GM21717 (cell line): ENCODE data around the gene SEMA3G.

Experiments
- ATAC-seq: cut with Tn5 transposase; IDR thresholded peaks from one replicate; pipeline ENCODE4 v1.9.1; 2021; ENCODE audit warnings: mild to moderate bottlenecking, moderate library complexity; ENCODE audit not compliant: unreplicated experiment

The SEMA3G gene

DNA sequence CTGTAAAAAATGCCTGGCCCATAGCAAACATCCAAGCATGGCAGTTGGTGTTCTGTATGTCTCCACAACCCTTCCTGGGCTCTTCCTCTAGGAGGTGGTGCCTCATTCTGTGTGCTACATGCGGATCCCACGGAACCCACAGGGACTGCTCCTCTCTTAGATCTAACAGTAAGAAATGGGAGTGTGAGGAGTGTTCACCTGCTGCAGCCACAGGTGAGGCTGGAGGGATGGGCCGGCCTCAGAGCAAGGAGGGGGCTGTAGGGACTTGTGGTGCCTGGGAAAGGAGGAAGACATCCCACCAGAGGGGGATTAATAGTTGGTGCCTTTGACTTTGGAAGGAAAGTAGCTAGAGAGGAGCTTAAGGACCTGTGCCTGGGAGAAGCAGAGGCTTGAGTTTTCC, 22.2 kb downstream of the SEMA3G start:
- no peak for ATAC-seq

- no peak for ATAC-seq
Observed at GRCh38 chr3:52420388-52420787, 24.5 kb downstream of the SEMA3G start.

- no peak for ATAC-seq
Observed at GRCh38 chr3:52415800-52416199, 29.1 kb downstream of the SEMA3G start.

- no peak for ATAC-seq
Observed at GRCh38 chr3:52408466-52408865, 36.4 kb downstream of the SEMA3G start.

DNA sequence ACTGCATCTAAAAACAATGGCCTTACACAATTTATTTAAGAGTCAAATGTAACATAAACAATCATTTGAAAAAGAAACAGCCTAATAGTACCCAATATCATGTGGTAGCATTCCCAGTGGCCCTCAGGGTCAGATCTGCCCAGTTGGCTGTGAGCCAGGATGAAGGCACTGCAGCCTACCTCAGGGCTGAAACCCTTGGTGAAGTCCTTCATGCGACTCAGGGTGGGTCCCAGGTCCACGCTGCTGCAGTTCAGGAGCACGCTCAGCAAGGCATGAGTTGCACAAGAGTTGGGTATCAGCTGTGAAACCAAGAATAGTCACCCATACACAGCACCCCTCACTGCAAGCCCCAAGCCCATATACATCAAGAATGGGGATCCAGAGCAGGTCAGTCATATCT, 37.1 kb downstream of the SEMA3G start:
- no peak for ATAC-seq

DNA sequence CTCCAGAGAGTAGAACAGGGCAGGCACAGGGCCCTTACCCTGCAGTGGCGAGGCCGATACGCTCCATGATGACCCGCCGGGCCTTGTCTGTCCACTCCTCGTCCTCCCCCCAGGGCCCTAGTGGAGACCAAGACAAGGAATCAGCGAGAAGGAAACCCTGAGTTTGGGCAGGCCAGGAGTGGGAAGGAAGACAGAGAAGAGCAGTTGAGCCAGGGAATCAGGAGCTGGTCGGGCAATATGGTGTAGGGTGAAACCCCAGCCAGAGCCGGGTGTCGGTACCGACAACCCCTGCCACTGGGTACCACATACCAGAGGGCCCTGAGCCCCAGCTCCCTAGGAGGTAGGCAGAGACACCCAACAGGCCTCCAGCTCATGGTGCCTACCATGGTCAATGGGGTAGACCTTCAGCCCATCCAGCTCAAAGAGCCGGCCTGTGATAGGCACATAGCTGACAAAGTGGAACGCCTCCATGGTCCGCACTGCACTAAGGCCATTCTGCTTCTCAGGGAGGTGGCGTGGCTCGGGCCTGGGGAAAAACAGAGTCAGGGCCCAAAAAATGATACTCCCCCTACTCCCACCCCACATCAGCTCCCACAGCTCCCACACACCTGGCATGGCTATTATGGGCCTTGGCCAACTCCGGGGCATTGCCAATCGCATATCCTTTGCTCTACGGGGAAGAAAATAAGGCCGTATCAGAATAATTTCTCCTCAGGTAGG, 38.0 kb downstream of the SEMA3G start:
- ATAC-seq, result no peak

- ATAC-seq, result no peak
Observed at GRCh38 chr3:52406231-52406661, 38.7 kb downstream of the SEMA3G start.

DNA sequence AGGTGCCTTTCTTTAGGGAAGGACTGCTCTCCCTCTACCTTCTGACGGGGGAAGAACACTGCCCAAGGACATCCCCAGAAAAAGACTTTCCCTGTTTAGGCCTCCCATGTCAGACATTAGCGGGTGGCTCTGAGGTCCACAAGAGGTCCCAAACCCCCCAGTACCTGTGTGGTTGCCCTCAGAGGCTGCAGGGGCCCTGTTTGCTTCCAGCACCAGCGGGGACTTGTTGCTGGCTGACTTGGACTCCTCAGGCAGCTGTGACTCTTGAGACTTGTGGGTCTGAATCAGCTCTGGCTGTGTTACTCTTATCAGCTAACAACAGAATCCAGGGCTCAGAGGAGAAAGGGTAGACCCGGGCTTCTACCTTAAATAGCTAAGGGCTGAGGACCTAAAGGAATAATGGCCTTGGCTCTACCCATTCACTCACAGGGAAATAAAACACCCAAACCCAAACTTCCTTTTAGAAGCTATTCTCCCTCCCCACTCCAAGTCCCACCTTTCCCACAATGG, 39.2 kb downstream of the SEMA3G start:
- no peak for ATAC-seq

- no peak for ATAC-seq
Observed at GRCh38 chr3:52405066-52405465, 39.8 kb downstream of the SEMA3G start.

GRCh38 chr3:52404391-52404790, 40.5 kb downstream of the SEMA3G start:
- ATAC-seq, result no peak

- ATAC-seq, result no peak
Observed at GRCh38 chr3:52403955-52404354, 40.9 kb downstream of the SEMA3G start.

GRCh38 chr3:52403271-52403841, 41.5 kb downstream of the SEMA3G start:
- ATAC-seq, result no peak

- no peak for ATAC-seq
Observed at GRCh38 chr3:52402706-52403270, 42.1 kb downstream of the SEMA3G start.

GRCh38 chr3:52402101-52402521, 42.8 kb downstream of the SEMA3G start:
- ATAC-seq, result no peak

- no peak for ATAC-seq
Observed at GRCh38 chr3:52401551-52401950, 43.4 kb downstream of the SEMA3G start.

GRCh38 chr3:52401021-52401420, 43.9 kb downstream of the SEMA3G start:
- ATAC-seq, result no peak

DNA sequence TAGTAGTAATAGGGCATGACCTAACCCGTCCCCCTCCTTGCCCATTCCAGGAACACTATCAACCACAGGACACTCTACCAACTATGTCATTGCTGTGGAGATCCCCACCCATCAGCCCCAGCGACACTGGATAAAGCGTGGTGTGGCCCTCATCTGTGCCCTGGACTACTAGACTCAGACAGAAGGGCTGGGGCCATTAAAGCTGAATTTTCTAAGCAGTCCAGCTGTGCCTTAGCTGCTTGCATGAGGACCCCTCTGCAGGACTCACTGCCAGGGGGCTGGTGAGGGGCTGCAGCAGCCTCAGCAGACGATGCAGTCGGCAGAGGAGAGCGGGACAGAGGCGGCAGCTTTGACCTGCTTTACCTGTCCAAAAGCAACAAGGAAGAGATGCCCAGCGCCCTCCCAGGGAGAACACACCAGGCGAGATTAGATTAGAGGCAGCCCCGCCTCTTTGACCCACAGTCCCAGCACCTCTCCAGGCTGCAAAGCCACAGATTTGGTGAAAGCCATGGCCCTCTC, 44.6 kb downstream of the SEMA3G start:
- ATAC-seq, result no peak

- no peak for ATAC-seq
Observed at GRCh38 chr3:52399593-52399992, 45.3 kb downstream of the SEMA3G start.

- ATAC-seq, result no peak
Observed at GRCh38 chr3:52399131-52399530, 45.8 kb downstream of the SEMA3G start.

- no peak for ATAC-seq
Observed at GRCh38 chr3:52398670-52399081, 46.2 kb downstream of the SEMA3G start.

GRCh38 chr3:52397676-52398399, 47.1 kb downstream of the SEMA3G start:
- ATAC-seq, result no peak
